Measurements from ENCODE around the gene ANKRD11.
A peak's percentile ranks its signal among the peaks of the same experiment; 100 is the strongest.
"Not testable (repeated sequence)": the region's sequence is repeated elsewhere in the genome, so short reads cannot be mapped to it uniquely, and the experiment has no call there.

Gene ANKRD11

GRCh38 chr16:89401641-89402445 is 88.5 kb downstream of the ANKRD11 start:
- DNase-seq, result peak; percentile 62

GRCh38 chr16:89401205-89401604 is 89.2 kb downstream of the ANKRD11 start:
- DNase-seq, result no peak

- no peak for DNase-seq
These were observed 89.6 kb downstream of the ANKRD11 start for GRCh38 chr16:89400740-89401139.

- DNase-seq, result no peak
These were observed 91.4 kb downstream of the ANKRD11 start for GRCh38 chr16:89398924-89399323.

GRCh38 chr16:89397331-89397861 is 93.0 kb downstream of the ANKRD11 start:
- DNase-seq, result no peak

- no peak for DNase-seq
These were observed 94.2 kb downstream of the ANKRD11 start for GRCh38 chr16:89396156-89396555.

GRCh38 chr16:89395150-89396142 is 94.9 kb downstream of the ANKRD11 start:
- peak; percentile 87 for DNase-seq

- no peak for DNase-seq
These were observed 96.5 kb downstream of the ANKRD11 start for GRCh38 chr16:89393738-89394406.

- no peak for DNase-seq
These were observed 97.3 kb downstream of the ANKRD11 start for GRCh38 chr16:89392881-89393737.

GRCh38 chr16:89390224-89390583 is 100.2 kb downstream of the ANKRD11 start:
- not testable (repeated sequence) for DNase-seq

- DNase-seq, result not testable (repeated sequence)
These were observed 100.7 kb downstream of the ANKRD11 start for GRCh38 chr16:89389504-89390223.

GRCh38 chr16:89388536-89388935 is 101.8 kb downstream of the ANKRD11 start:
- no peak for DNase-seq

GRCh38 chr16:89386306-89387185 is 103.8 kb downstream of the ANKRD11 start:
- no peak for DNase-seq

GRCh38 chr16:89385712-89386111 is 104.6 kb downstream of the ANKRD11 start:
- no peak for DNase-seq

GRCh38 chr16:89384282-89384681 is 106.1 kb downstream of the ANKRD11 start:
- no peak for DNase-seq

- no peak for DNase-seq
These were observed 107.0 kb downstream of the ANKRD11 start for GRCh38 chr16:89383095-89384003.

GRCh38 chr16:89382555-89382954 is 107.8 kb downstream of the ANKRD11 start:
- not testable (repeated sequence) for DNase-seq

GRCh38 chr16:89381788-89382187 is 108.6 kb downstream of the ANKRD11 start:
- DNase-seq, result no peak

- DNase-seq, result no peak
These were observed 109.7 kb downstream of the ANKRD11 start for GRCh38 chr16:89380681-89381080.
